ENCODE results near the gene PRKN.

Gene PRKN

DNA sequence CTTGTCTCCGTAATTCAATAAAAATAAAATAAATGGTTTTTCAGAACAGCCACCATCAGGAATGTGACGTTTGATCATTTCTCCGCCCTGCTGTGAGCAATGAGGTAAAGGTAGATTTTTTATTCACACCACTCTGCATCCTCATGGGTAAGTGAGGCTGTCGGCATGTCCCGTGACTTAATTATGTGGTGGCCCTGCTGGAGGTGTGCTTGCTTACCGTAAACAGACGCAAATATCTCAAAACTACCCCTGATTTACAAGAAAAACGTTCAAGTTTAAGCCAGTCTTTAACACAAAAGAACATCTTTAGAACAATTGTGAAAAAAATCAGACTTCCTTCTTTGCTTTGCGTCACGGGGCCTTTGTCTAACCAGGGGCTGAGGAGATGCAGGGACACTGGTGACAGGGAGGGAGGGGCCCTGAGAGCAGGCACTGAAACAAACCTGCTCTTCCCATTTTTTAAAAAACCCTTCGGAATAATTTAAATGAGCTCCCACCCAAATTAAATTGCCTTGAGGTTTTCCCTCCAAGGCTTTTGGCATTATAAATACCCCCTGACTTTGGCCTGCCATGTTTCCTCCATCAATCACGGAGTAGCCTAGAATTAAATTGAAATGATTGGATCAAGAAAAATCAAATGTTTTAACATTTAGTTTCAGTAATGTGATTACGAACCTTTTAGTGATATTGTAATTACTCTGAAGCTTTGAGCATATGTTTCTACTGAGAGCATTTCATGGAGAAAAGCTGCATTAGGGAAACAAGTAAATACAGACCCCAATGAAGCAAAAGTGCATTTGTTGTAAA lies 13.4 kb downstream of the PRKN start:
- DNase-seq, result no peak
- Histone ChIP-seq H3K4me3 (ENCODE audit: insufficient read depth, low read depth, low read length, poor library complexity, severe bottlenecking) (no peak overlapping the region), H3K36me3 (ENCODE audit: control insufficient read depth, insufficient read depth, low read length) (no peaks in the 10 kb centered on the region), H3K27ac (ENCODE audit: insufficient read depth, low read length, poor library complexity, severe bottlenecking) (no peak overlapping the region), H3K4me1 (ENCODE audit: control insufficient read depth, insufficient read depth, low read length, poor library complexity, severe bottlenecking) (no peaks in the 10 kb centered on the region), H3K9me3 (ENCODE audit: control insufficient read depth, low read length) (no peaks in the 10 kb centered on the region), H3K27me3 (replicated peaks; ENCODE audit: control insufficient read depth, insufficient read depth, low read length, poor library complexity, severe bottlenecking) (no peaks in the 10 kb centered on the region)

- H3K9me3 ChIP-seq (ENCODE audit: control insufficient read depth, low read length), result no peaks in the 10 kb centered on the region
- no peak for DNase-seq
- H3K27ac ChIP-seq (ENCODE audit: insufficient read depth, low read length, poor library complexity, severe bottlenecking), result no peak overlapping the region
- no peaks in the 10 kb centered on the region for H3K27me3 ChIP-seq (replicated peaks; ENCODE audit: control insufficient read depth, insufficient read depth, low read length, poor library complexity, severe bottlenecking)
- no peak overlapping the region for H3K4me3 ChIP-seq (ENCODE audit: insufficient read depth, low read depth, low read length, poor library complexity, severe bottlenecking)
- H3K36me3 ChIP-seq (ENCODE audit: control insufficient read depth, insufficient read depth, low read length), result no peaks in the 10 kb centered on the region
- no peaks in the 10 kb centered on the region for H3K4me1 ChIP-seq (ENCODE audit: control insufficient read depth, insufficient read depth, low read length, poor library complexity, severe bottlenecking)
Observed at GRCh38 chr6:162712694-162713093, 14.9 kb downstream of the PRKN start.

GRCh38 chr6:162711376-162711775 lies 16.2 kb downstream of the PRKN start:
- Histone ChIP-seq H3K4me3 (ENCODE audit: insufficient read depth, low read depth, low read length, poor library complexity, severe bottlenecking) (no peak overlapping the region), H3K36me3 (ENCODE audit: control insufficient read depth, insufficient read depth, low read length) (no peaks in the 10 kb centered on the region), H3K27ac (ENCODE audit: insufficient read depth, low read length, poor library complexity, severe bottlenecking) (no peak overlapping the region), H3K27me3 (replicated peaks; ENCODE audit: control insufficient read depth, insufficient read depth, low read length, poor library complexity, severe bottlenecking) (no peaks in the 10 kb centered on the region), H3K9me3 (ENCODE audit: control insufficient read depth, low read length) (no peaks in the 10 kb centered on the region), H3K4me1 (ENCODE audit: control insufficient read depth, insufficient read depth, low read length, poor library complexity, severe bottlenecking) (no peaks in the 10 kb centered on the region)
- DNase-seq, result no peak

- H3K4me3 ChIP-seq (ENCODE audit: insufficient read depth, low read depth, low read length, poor library complexity, severe bottlenecking), result no peak overlapping the region
- H3K9me3 ChIP-seq (ENCODE audit: control insufficient read depth, low read length), result no peaks in the 10 kb centered on the region
- no peak overlapping the region for H3K27ac ChIP-seq (ENCODE audit: insufficient read depth, low read length, poor library complexity, severe bottlenecking)
- H3K4me1 ChIP-seq (ENCODE audit: control insufficient read depth, insufficient read depth, low read length, poor library complexity, severe bottlenecking), result no peaks in the 10 kb centered on the region
- H3K27me3 ChIP-seq (replicated peaks; ENCODE audit: control insufficient read depth, insufficient read depth, low read length, poor library complexity, severe bottlenecking), result no peaks in the 10 kb centered on the region
- no peaks in the 10 kb centered on the region for H3K36me3 ChIP-seq (ENCODE audit: control insufficient read depth, insufficient read depth, low read length)
- no peak for DNase-seq
Observed at GRCh38 chr6:162710936-162711335, 16.6 kb downstream of the PRKN start.

GRCh38 chr6:162710419-162710818 lies 17.1 kb downstream of the PRKN start:
- H3K4me3 ChIP-seq (ENCODE audit: insufficient read depth, low read depth, low read length, poor library complexity, severe bottlenecking), result no peak overlapping the region
- no peaks in the 10 kb centered on the region for H3K4me1 ChIP-seq (ENCODE audit: control insufficient read depth, insufficient read depth, low read length, poor library complexity, severe bottlenecking)
- no peaks in the 10 kb centered on the region for H3K9me3 ChIP-seq (ENCODE audit: control insufficient read depth, low read length)
- no peaks in the 10 kb centered on the region for H3K27me3 ChIP-seq (replicated peaks; ENCODE audit: control insufficient read depth, insufficient read depth, low read length, poor library complexity, severe bottlenecking)
- no peak overlapping the region for H3K27ac ChIP-seq (ENCODE audit: insufficient read depth, low read length, poor library complexity, severe bottlenecking)
- H3K36me3 ChIP-seq (ENCODE audit: control insufficient read depth, insufficient read depth, low read length), result no peaks in the 10 kb centered on the region
- no peak for DNase-seq

- DNase-seq, result no peak
- Histone ChIP-seq H3K36me3 (ENCODE audit: control insufficient read depth, insufficient read depth, low read length) (no peaks in the 10 kb centered on the region), H3K27me3 (replicated peaks; ENCODE audit: control insufficient read depth, insufficient read depth, low read length, poor library complexity, severe bottlenecking) (no peaks in the 10 kb centered on the region), H3K4me3 (ENCODE audit: insufficient read depth, low read depth, low read length, poor library complexity, severe bottlenecking) (no peak overlapping the region), H3K9me3 (ENCODE audit: control insufficient read depth, low read length) (no peaks in the 10 kb centered on the region), H3K4me1 (ENCODE audit: control insufficient read depth, insufficient read depth, low read length, poor library complexity, severe bottlenecking) (no peaks in the 10 kb centered on the region), H3K27ac (ENCODE audit: insufficient read depth, low read length, poor library complexity, severe bottlenecking) (no peak overlapping the region)
Observed at GRCh38 chr6:162709431-162709830, 18.1 kb downstream of the PRKN start.

GRCh38 chr6:162708971-162709370 lies 18.6 kb downstream of the PRKN start:
- no peaks in the 10 kb centered on the region for H3K9me3 ChIP-seq (ENCODE audit: control insufficient read depth, low read length)

DNA sequence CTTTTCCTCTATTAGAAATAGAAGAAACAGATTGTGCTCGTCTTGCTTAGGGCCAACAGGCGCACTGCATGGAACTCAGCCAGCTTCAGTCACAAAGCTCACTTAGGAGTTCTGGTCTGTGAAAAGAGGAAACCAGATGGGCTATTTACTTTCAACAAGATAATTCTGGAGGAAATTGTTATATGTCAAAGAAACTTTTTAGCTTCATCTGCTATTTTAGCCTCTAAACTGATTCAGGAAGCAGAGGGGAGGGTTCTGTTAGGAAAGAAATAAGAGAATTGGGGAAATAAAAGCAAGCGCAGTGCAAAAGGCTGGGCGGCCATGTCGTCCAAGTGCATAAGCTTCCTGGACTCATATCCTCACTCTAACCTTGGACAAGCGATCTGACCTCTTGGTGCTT lies 21.3 kb downstream of the PRKN start:
- no peak for DNase-seq
- Histone ChIP-seq H3K4me3 (ENCODE audit: insufficient read depth, low read depth, low read length, poor library complexity, severe bottlenecking) (no peak overlapping the region), H3K9me3 (ENCODE audit: control insufficient read depth, low read length) (no peaks in the 10 kb centered on the region)

More at GRCh38 chr6:162708971-162709370, 18.6 kb downstream of the PRKN start:
- DNase-seq, result no peak
- H3K36me3 ChIP-seq (ENCODE audit: control insufficient read depth, insufficient read depth, low read length), result no peaks in the 10 kb centered on the region
- H3K27me3 ChIP-seq (replicated peaks; ENCODE audit: control insufficient read depth, insufficient read depth, low read length, poor library complexity, severe bottlenecking), result no peaks in the 10 kb centered on the region
- H3K27ac ChIP-seq (ENCODE audit: insufficient read depth, low read length, poor library complexity, severe bottlenecking), result no peak overlapping the region
- no peaks in the 10 kb centered on the region for H3K4me1 ChIP-seq (ENCODE audit: control insufficient read depth, insufficient read depth, low read length, poor library complexity, severe bottlenecking)
- no peak overlapping the region for H3K4me3 ChIP-seq (ENCODE audit: insufficient read depth, low read depth, low read length, poor library complexity, severe bottlenecking)

DNA sequence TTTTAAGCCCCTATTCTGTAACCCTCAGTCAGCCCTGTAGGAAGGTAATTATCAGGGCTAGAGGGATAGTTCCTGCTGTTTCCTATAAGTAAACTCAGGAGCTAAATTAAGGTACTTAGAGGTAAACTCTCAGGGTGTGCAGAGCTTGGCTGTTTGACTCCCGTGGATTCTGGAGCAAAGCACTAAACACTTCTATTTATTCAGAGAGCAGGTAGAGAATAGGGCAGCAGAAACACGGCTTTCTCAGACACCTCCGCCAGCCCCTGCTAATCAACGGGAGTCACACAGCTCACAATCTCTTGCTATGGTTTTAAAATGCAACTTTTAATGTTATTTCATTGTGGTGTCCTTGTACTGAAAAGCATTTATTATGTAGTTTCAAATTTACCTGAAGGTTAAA lies 21.8 kb downstream of the PRKN start:
- H3K27ac ChIP-seq (ENCODE audit: insufficient read depth, low read length, poor library complexity, severe bottlenecking), result no peak overlapping the region
- no peak for DNase-seq
- H3K4me3 ChIP-seq (ENCODE audit: insufficient read depth, low read depth, low read length, poor library complexity, severe bottlenecking), result no peak overlapping the region
- no peaks in the 10 kb centered on the region for H3K9me3 ChIP-seq (ENCODE audit: control insufficient read depth, low read length)
- H3K36me3 ChIP-seq (ENCODE audit: control insufficient read depth, insufficient read depth, low read length), result no peaks in the 10 kb centered on the region
- H3K27me3 ChIP-seq (replicated peaks; ENCODE audit: control insufficient read depth, insufficient read depth, low read length, poor library complexity, severe bottlenecking), result no peaks in the 10 kb centered on the region
- no peaks in the 10 kb centered on the region for H3K4me1 ChIP-seq (ENCODE audit: control insufficient read depth, insufficient read depth, low read length, poor library complexity, severe bottlenecking)

More for the DNA sequence above, 21.3 kb downstream of the PRKN start:
- no peaks in the 10 kb centered on the region for H3K36me3 ChIP-seq (ENCODE audit: control insufficient read depth, insufficient read depth, low read length)
- H3K27me3 ChIP-seq (replicated peaks; ENCODE audit: control insufficient read depth, insufficient read depth, low read length, poor library complexity, severe bottlenecking), result no peaks in the 10 kb centered on the region
- no peak overlapping the region for H3K27ac ChIP-seq (ENCODE audit: insufficient read depth, low read length, poor library complexity, severe bottlenecking)
- no peaks in the 10 kb centered on the region for H3K4me1 ChIP-seq (ENCODE audit: control insufficient read depth, insufficient read depth, low read length, poor library complexity, severe bottlenecking)

DNA sequence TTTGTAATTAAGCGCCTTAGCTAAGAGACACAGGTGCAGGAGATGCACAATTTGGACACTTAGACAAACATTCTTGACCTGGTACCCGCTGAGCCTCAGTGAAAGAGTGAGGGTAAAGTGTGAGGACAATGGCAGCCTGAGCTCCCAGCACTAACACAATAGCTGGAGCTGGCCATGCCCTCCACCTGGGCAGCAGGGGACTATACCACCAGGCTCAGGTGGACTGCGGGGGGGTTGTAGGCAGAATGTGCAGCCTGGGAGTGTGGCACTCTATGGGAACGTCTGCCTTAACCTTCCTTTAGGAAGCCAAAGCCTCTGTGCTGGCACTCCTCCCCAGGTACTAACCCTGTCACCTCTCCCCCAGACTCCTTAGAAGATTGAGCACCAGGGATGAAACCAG lies 23.6 kb downstream of the PRKN start:
- Histone ChIP-seq H3K27ac (ENCODE audit: insufficient read depth, low read length, poor library complexity, severe bottlenecking) (no peak overlapping the region), H3K9me3 (ENCODE audit: control insufficient read depth, low read length) (no peaks in the 10 kb centered on the region), H3K36me3 (ENCODE audit: control insufficient read depth, insufficient read depth, low read length) (no peaks in the 10 kb centered on the region), H3K4me3 (ENCODE audit: insufficient read depth, low read depth, low read length, poor library complexity, severe bottlenecking) (no peak overlapping the region), H3K4me1 (ENCODE audit: control insufficient read depth, insufficient read depth, low read length, poor library complexity, severe bottlenecking) (no peaks in the 10 kb centered on the region), H3K27me3 (replicated peaks; ENCODE audit: control insufficient read depth, insufficient read depth, low read length, poor library complexity, severe bottlenecking) (no peaks in the 10 kb centered on the region)
- no peak for DNase-seq

Data from effector memory CD4-positive, alpha-beta T cell (primary cell).